GM10847 (cell line): ENCODE results near the gene CLDN19.

Experiments
- POLR2A ChIP-seq: IDR thresholded peaks from 2 replicates; pipeline ENCODE4 v1.6.1; 2011; ENCODE audit not compliant: insufficient read length; ENCODE audit errors: extremely low read depth

Gene CLDN19

GRCh38 chr1:42735056-42735455 is 5.0 kb downstream of the CLDN19 start:
- no peak for TF ChIP-seq POLR2A

DNA sequence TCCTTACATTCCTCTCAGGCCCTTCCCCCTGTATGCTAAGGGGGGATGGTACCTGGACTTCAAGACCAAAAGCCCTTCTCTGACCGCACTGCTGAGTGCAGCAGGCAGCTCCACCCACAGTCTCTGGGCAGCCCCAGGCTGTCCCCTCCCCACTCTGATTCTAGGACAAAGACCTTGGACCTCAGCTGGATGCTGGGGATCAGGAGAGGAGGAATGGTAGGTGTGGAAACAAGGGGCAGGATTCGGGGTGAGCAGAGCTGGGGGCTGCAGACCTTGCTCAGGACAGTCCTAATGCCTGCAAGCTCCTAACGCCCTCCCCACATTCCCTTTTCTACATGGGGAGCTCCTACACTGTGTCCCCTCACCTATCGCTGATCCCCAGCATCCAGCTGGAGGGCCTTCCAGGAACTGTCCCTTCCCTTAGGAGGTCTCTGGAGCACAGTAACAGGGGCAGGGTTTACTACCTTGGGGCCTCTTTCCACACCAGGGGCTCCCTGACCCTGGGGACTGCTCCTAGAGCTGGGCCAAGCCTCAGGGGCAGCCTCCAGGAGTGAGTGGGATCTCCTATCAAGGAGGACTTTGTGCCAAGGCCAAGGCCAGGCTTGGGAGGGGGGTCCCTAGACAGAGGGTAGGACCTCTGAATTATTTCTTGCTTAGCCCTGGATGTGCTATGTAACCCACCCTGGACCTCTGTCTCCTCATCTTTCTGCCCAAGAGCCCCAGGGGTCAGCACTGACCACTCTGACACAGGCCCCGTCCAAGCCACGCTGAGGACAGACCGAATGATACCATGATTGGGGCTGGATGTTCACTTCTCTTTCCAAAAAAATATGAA is 5.6 kb downstream of the CLDN19 start:
- no peak for TF ChIP-seq POLR2A

DNA sequence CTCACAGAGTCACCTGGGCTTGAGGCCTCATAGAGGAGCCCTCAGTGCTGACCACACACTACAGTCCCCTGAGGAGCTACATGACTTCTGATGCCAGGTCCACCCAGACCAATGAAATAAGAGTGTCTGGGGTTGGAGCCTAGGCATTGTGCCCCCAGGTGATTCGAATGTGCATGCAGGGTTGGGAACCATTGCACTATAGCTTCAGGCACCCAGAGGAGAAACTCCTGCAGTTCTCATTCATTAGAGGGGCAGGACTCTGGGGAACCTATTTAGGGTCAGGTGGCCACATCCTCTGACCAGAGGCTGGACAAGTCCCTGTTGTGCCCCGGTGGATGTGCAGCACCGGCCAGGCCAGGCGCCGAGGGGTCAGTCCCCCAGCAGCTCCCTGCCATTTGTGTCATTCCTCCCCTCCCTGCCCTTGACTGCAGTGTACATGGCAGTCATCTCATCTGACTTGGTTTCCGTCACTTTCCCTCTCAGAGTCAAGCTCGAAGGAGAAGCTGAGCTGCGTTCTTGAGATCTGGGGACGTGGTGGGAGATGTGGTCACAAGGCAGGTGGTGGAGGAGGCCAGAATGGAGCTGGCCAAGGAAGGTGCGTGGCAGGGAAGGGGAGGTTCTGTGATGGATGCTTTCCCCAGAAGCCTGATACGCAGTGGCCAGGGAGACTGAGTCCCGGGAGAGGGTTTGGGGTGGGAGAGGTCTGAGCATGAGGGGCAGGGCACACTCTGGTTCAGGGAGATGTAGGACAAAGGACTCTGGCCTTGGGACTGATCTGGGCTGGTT is 6.4 kb downstream of the CLDN19 start:
- no peak for TF ChIP-seq POLR2A

GRCh38 chr1:42732126-42732680 is 7.8 kb downstream of the CLDN19 start:
- no peak for TF ChIP-seq POLR2A

GRCh38 chr1:42731585-42731984 is 8.5 kb downstream of the CLDN19 start:
- no peak for TF ChIP-seq POLR2A

GRCh38 chr1:42730988-42731387 is 9.0 kb downstream of the CLDN19 start:
- no peak for TF ChIP-seq POLR2A

DNA sequence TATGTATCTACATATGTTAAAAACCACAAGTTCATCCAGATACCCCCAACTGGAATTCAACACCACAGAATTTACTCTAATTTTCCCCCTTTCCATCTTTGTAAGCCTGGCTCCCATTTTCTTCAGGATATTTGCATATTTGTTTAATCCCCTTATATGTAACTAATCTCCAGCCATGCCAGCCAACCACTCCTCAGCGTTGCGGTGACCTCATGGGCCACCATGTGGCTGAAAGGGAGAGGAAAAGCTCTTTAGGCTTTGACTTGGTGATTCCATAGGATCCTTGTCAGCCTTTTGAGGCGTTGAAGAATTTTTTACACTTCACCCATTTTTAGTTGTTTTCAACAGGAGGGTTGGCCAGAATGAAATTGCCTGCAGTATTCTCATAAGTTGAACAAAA is 10.0 kb downstream of the CLDN19 start:
- TF ChIP-seq POLR2A, result no peak

- no peak for TF ChIP-seq POLR2A
These were observed 16.5 kb downstream of the CLDN19 start for GRCh38 chr1:42723511-42723910.

GRCh38 chr1:42721926-42722325 is 18.1 kb downstream of the CLDN19 start:
- no peak for TF ChIP-seq POLR2A

GRCh38 chr1:42720868-42721267 is 19.2 kb downstream of the CLDN19 start:
- no peak for TF ChIP-seq POLR2A

GRCh38 chr1:42713293-42713692 is 26.7 kb downstream of the CLDN19 start:
- TF ChIP-seq POLR2A, result no peak

DNA sequence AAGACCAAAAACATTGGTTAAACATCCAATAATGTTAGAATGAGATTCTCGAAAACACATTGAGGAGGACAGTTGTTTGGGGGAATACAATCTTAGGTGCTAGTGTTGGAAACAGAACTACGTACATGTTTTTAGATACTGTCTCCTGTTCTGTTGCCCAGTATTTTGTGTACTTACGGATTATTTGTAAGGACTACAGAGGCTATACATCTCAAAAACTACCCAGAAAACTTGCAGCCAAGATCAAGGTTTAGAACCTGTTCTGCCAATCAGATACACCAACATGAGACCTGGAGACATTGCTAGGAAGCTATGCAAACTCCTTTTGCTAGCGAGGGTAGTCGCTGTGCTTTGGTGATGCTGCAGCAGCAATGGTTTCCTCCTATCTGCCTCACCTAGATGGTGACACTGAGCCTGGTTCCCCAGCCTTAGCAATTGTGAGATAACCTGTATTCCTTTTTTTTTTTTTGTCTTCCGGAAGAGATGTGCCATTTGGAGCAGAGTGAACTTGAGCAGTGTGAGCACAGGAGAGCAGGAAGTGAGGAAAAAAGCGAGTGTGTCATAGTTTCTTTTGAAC is 36.1 kb downstream of the CLDN19 start:
- no peak for TF ChIP-seq POLR2A

- no peak for TF ChIP-seq POLR2A
These were observed 40.0 kb downstream of the CLDN19 start for GRCh38 chr1:42700006-42700405.

DNA sequence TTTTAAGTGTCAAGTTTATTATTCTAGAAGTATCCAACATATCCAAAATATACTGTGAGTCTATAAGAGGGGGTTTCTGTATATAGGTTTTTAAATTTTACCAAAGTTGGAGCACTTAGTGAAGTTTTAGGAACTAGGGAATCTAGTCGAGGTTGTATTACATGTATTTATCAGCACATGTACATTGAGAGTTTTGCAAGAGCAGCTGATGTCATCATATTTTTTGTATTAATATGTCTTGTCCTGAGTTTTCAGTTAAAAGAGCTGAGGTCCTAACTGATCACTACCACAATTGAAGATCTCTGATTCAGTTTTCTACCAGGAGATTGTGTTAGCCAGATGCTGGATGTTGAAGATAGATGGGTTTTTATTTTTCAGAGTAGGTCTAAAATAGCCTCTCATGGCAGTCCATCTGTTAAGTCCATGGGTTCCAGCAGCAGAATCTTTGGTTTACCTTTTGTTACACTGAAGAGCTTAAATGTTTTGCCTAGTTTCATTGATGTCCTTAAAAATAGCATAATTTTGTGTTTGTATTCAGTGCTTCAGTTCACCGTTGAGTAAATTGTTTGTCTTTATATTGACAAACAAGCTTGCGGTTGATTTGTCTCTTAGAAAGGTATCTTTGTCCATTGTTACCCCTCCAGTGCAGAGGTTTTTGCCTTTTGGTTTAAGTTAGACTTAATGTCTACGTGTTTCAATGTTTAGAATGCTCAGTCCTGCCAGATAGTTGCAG is 41.8 kb downstream of the CLDN19 start:
- TF ChIP-seq POLR2A, result no peak

- no peak for TF ChIP-seq POLR2A
These were observed 47.1 kb downstream of the CLDN19 start for GRCh38 chr1:42692911-42693310.
